ACC112 (cell line): Measurements from ENCODE around the gene PRDM2.

Experiments used
- H2AFZ ChIP-seq: fragments of 200-600 bp; sonication (generic); one replicate; pipeline ENCODE4 v1.6.0; 2017; ENCODE audit warnings: antibody characterized with exemption, low read length; ENCODE audit not compliant: unreplicated experiment
- H3K27ac ChIP-seq: fragments of 200-600 bp; sonication (generic); 2 replicates; pipeline ENCODE4 v1.5.1; 2014; ENCODE audit warnings: low read depth, mild to moderate bottlenecking, antibody characterized with exemption, low read length, moderate library complexity
- H3K27me3 ChIP-seq: fragments of 200-600 bp; sonication (generic); 2 replicates; pipeline ENCODE4 v1.6.1; 2014; ENCODE audit warnings: mild to moderate bottlenecking, antibody characterized with exemption, low read length, moderate library complexity, mixed read lengths; ENCODE audit not compliant: insufficient read depth
- H3K36me3 ChIP-seq: fragments of 200-600 bp; sonication (generic); 2 replicates; pipeline ENCODE4 v1.6.1; 2016; ENCODE audit warnings: mild to moderate bottlenecking, antibody characterized with exemption, low read length, moderate library complexity, mixed read lengths; ENCODE audit not compliant: insufficient read depth
- H3K4me1 ChIP-seq: fragments of 200-600 bp; sonication (generic); one replicate; pipeline ENCODE4 v1.6.1; 2016; ENCODE audit warnings: low read length, mixed read lengths; ENCODE audit not compliant: insufficient read depth, unreplicated experiment, control insufficient read depth
- H3K4me3 ChIP-seq: fragments of 200-600 bp; sonication (generic); 2 replicates; pipeline ENCODE4 v1.5.1; 2014; ENCODE audit warnings: mild to moderate bottlenecking, low read depth, low read length
- H3K79me2 ChIP-seq: fragments of 200-600 bp; sonication (generic); one replicate; pipeline ENCODE4 v1.6.0; 2016; ENCODE audit warnings: low read length; ENCODE audit not compliant: control insufficient read depth, unreplicated experiment, insufficient read depth

Gene PRDM2

DNA sequence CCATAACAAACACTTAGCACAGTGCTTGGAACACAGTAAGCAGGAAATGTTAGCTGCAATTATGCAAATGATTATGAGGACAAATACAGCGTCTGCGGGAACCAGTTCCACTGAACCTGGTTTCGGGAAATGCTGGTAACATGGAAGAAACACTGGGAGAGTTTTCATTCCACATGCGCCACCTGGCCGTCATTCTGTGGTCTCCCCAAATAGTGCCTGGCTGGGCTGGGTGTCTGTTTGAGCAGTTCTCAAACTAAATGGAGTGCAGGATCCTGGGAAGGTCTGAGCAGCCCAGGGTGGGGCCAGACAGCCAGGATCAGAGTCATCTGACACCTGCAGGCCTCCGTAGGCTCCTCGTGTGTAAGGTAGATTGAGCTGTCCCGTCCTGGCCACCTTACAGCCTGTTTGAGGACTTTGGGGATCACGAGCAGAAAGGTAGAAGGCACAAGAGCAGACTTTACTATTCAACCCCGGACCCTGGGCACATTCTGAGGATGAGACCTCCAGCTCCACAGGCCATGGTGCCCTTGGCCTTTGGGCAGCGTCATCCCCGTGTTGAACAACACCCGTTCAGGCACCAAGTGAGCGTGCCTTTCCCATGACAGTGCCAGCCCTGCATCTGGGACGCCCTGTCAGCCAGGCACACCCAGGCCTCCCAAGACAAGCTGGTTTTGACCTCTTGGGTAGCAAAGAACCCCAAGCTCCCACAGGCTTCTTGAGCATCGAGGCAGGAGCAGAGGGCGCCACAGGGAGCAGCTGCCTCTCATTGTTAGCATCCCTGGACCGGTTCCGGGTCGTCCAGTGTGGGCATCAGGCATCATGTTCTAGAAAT lies 101.9 kb downstream of the PRDM2 start:
- Histone ChIP-seq H3K27ac (no peak overlapping the region), H3K27me3 (no peaks in the 10 kb centered on the region), H3K36me3 (no peaks in the 10 kb centered on the region), H2AFZ (no peak overlapping the region), H3K4me3 (no peak overlapping the region), H3K4me1 (no peaks in the 10 kb centered on the region), H3K79me2 (no peaks in the 10 kb centered on the region)

DNA sequence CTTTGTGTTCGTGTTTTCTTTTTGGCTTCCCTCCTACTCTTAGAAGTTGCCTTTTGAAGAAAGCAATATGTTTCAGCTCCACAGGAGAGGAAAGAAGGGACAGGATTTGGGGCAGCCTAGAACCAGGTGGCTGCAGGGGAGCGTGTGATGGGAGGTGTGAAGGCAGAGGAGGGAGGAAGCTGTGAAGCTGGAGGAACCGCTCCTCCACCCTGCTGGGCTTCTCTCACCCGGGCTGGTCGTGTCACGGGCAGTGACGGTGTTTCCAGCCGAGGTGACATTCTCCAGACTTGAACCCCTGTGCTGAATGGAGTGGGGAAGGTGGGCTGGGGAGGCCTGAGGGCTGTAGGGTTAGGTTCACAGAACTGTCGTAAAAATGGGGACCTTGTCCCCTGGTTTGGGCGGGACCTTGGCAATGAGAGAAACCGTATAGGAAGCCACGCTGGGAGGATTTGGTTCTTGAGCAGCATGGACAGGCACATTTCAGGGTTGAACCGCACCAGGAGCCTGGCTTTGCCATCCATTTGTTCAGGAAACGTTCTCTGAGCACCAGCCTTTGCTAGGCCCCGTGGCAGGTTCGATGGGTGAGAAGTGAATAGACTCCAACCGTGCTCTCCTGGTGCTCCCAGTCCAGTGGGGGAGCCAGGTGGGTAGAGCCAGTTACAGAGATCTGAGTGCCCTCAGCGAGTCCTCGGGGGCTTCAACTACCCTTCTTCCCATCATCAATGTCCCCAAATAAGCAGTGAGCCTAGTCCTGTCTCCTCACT lies 103.0 kb downstream of the PRDM2 start:
- Histone ChIP-seq H3K27me3 (no peaks in the 10 kb centered on the region), H3K27ac (no peak overlapping the region), H3K36me3 (no peaks in the 10 kb centered on the region), H3K79me2 (no peaks in the 10 kb centered on the region), H2AFZ (no peak overlapping the region), H3K4me1 (no peaks in the 10 kb centered on the region), H3K4me3 (no peak overlapping the region)

DNA sequence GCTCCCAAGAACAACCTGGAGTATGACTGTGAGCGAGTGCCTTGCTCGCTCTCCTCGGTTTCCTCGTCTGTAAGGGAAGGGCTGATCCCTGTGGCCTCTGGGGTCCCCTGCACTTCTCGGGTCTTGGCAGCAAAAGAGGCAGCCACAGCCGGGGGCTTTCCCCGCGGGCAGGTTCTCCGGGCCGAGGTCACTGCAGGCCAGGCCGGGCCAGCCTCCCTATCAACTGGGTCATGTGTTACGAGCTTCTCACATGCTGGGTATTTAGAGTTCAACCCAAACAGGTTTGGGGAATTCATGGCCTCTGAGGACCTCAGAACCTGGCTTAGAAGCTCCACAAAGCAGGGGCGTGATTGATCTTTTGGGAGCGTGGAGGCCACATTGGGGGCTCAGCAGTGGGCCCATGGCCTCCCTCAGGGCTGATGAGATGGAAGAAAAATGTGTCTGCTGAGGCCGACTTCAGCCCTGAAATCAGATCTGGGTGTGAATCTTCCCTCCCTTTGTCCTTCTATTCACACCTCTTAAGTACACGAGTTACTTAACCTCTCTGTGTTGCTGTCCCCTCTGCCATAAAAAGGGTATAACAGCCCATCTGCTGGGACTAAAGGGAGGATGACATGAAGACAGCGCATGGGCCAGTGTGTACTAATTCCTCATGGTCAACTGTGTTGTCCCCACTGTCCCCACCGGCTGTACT lies 103.7 kb downstream of the PRDM2 start:
- H2AFZ ChIP-seq, result no peak overlapping the region
- no peaks in the 10 kb centered on the region for H3K36me3 ChIP-seq
- no peak overlapping the region for H3K27ac ChIP-seq
- no peaks in the 10 kb centered on the region for H3K4me1 ChIP-seq
- no peak overlapping the region for H3K4me3 ChIP-seq
- no peaks in the 10 kb centered on the region for H3K27me3 ChIP-seq
- no peaks in the 10 kb centered on the region for H3K79me2 ChIP-seq

DNA sequence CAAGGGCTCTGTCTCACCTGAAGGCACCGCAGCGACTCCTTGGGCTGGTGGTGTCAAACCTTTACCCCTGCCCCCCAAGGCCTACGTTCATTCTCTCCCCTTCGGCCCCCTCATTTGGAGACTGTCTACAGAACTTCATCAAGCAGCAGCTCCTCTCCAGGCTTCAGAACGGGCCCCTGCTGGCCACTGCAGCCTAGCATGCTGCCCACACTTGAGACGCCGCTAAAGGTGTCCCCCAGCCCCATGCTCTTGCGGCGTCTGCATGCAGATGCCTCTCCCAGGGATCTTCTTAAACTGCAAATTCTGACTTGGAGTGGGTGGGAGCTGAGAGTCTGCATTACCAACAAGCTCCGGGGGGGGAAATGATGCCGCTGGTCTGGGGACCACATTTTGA lies 104.2 kb downstream of the PRDM2 start:
- Histone ChIP-seq H2AFZ (no peak overlapping the region), H3K36me3 (no peaks in the 10 kb centered on the region), H3K27me3 (no peaks in the 10 kb centered on the region), H3K4me3 (no peak overlapping the region), H3K27ac (no peak overlapping the region), H3K4me1 (no peaks in the 10 kb centered on the region), H3K79me2 (no peaks in the 10 kb centered on the region)

DNA sequence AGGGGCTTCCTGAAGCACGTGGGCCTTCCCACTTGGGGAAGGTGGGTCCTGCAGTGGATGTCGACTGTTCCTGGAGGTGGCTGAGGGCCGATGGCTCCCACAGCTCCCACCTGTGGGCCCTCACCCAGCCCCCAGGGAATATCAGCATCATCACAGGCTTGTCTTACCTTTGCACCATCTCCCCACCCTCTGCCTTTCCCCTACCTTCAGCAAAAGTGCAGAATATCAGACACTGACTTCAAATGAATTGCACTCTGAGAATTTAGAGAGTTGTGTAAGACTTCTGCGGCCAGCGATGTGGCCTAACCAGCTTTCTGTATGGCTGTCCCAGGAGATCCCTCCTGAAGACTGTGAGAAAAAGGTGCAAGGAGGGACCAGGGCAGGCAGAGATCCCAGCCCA lies 105.4 kb downstream of the PRDM2 start:
- H3K27ac ChIP-seq, result no peak overlapping the region

DNA sequence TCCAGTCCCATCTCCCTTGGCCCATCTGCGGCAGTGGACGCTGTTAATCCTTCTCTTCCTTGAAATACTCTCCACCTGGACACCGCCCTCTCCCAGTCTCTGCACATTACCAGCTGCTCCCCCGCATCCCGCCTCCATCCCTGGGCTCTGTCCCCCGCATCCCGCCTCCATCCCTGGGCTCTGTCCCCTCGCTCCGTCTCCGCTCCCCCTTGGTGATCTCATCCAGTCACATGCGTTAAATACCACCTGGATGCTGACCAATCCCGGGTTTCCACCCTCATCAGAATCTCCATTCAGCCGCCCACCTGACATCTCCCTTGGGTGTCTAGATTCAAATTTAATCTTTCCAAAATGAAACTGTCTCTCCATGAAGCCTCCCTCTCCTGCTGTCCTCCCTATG lies 106.1 kb downstream of the PRDM2 start:
- no peak overlapping the region for H3K27ac ChIP-seq
- no peaks in the 10 kb centered on the region for H3K4me1 ChIP-seq
- H3K4me3 ChIP-seq, result no peak overlapping the region
- H3K27me3 ChIP-seq, result no peaks in the 10 kb centered on the region
- no peaks in the 10 kb centered on the region for H3K36me3 ChIP-seq
- no peak overlapping the region for H2AFZ ChIP-seq
- no peaks in the 10 kb centered on the region for H3K79me2 ChIP-seq

More for the DNA sequence above, 105.4 kb downstream of the PRDM2 start:
- no peaks in the 10 kb centered on the region for H3K27me3 ChIP-seq
- no peaks in the 10 kb centered on the region for H3K79me2 ChIP-seq
- no peak overlapping the region for H3K4me3 ChIP-seq
- H3K4me1 ChIP-seq, result no peaks in the 10 kb centered on the region
- H3K36me3 ChIP-seq, result no peaks in the 10 kb centered on the region
- no peak overlapping the region for H2AFZ ChIP-seq

DNA sequence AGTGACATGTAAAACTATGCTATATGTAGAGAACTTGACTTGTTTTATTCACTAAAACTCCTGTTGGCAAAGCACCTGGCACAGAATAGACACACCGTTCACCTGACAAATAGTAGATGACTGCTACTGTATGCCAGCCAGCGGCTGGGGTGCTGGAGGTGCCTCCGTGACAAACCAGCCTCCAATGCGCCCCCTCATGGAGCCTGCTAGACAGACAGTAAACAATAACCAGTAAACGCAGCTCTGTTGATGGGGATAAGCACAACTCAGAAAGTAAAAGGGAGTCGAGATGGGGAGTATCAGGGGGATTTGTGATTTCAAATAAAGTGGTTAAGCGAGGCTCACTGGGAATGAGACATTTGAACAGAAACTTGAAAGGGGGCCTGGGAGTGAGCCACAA lies 107.2 kb downstream of the PRDM2 start:
- Histone ChIP-seq H3K79me2 (no peaks in the 10 kb centered on the region), H3K27me3 (no peaks in the 10 kb centered on the region), H3K4me3 (no peak overlapping the region), H3K36me3 (no peaks in the 10 kb centered on the region), H3K27ac (no peak overlapping the region), H3K4me1 (no peaks in the 10 kb centered on the region), H2AFZ (no peak overlapping the region)

DNA sequence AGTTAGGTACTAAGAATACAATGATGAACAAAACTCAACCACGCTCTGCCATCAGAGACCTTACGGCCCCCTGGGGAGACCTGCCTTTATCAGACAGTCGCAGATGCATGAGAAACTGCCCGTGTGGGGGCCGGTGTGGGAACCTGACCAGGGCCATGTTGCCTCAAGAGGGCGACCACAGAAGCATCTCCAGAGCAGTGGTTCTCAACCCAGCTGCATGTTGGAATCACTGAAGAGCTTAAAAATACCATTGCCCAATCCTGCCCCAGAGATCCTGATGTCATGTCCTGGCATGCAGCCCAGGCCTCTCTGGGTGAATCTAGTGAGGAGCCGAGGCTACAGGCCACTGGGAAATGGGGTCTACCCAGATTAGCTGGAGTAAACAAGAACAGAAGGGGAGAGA lies 108.7 kb downstream of the PRDM2 start:
- Histone ChIP-seq H3K36me3 (no peaks in the 10 kb centered on the region), H3K27me3 (no peaks in the 10 kb centered on the region), H3K79me2 (no peaks in the 10 kb centered on the region), H2AFZ (no peak overlapping the region), H3K27ac (no peak overlapping the region), H3K4me1 (no peaks in the 10 kb centered on the region), H3K4me3 (no peak overlapping the region)

DNA sequence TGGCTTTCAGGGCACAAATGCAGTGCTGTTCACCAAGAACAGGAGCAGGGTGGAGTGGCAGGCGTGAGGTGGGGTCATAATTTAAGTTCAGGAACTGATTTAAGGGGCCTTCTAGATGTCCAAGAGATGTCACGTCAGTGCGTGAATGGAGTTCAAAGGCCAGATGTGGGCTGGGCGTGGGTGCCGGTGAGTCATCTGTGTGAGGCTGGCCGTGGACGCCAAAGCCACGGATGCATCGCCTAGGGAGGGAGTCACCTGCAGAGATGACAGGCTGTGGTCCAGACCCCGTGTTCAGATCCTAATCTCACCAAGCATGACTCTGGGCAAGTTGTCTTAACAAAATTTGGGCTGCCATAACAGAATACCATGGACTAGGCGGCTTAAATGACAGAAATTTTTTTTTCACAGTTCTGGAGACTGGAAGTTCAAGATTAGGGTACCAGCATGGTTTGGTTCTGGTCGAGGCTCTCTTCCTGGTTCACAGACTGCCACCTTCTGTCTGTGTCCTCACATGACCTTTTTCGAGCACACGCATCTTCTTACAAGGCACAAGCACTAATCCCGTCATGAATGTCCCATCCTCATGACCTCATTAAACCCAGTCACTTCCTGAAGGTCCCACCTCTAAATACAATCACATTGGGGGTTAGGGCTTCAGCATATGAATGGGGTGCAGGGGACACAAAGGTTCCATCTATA lies 109.6 kb downstream of the PRDM2 start:
- H3K27ac ChIP-seq, result no peak overlapping the region
- no peak overlapping the region for H2AFZ ChIP-seq
- H3K4me3 ChIP-seq, result no peak overlapping the region
- H3K27me3 ChIP-seq, result no peaks in the 10 kb centered on the region
- H3K36me3 ChIP-seq, result no peaks in the 10 kb centered on the region
- H3K79me2 ChIP-seq, result no peaks in the 10 kb centered on the region
- no peaks in the 10 kb centered on the region for H3K4me1 ChIP-seq
